ENCODE results near the gene RAB6C.
"Not testable (repeated sequence)": the region's sequence is repeated elsewhere in the genome, so short reads cannot be mapped to it uniquely, and the experiment has no call there.

Gene RAB6C

DNA sequence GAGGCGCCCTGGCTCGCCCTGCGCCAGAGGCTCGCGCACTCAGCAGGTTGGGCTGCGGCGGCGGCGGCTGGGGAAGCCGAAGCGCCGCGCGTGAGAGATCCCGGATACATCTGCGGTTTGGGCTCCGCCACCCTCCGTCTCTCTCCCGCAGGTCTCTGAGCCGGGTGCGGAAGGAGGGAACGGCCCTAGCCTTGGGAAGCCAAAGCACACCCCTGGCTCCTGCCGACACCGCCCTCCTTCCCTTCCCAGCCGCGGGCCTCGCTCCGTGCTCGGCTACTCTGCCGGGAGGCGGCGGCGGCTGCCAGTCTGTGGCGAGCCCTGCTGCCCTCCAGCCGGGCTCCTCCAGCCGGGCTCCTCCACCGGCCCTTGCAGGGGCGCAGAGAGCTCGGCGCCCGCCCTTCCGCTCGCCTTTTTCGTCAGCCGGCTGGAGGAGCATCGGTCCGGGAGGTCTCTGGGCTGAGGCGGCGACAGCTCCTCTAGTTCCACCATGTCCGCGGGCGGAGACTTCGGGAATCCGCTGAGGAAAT lies at the start of gene RAB6C:
RAB6C (plus strand) TSS at position 38 of the 527 bp plus-strand sequence; CDS start at position 488, 450 bp downstream.
- DNase-seq = not testable (repeated sequence)

DNA sequence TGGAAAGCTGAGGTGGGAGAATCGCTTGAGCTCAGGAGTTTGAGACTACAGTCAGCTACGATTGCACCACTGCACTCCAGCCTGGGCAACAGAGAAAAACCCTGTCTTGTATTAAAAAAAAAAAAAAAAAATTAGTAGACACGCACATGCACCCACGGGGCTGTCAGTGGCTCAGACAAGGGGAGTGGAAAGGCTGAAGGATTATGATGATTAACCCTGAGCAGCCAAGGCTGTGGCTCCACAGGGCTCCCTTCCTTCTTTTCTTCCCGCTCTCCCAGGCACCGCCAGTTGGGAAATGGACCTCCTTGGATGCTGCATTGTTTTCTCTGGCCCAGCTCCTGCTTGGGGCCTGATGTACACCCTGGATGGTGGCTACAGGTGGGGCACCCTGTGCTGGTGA lies 49.0 kb upstream of the RAB6C start:
- DNase-seq = no peak

DNA sequence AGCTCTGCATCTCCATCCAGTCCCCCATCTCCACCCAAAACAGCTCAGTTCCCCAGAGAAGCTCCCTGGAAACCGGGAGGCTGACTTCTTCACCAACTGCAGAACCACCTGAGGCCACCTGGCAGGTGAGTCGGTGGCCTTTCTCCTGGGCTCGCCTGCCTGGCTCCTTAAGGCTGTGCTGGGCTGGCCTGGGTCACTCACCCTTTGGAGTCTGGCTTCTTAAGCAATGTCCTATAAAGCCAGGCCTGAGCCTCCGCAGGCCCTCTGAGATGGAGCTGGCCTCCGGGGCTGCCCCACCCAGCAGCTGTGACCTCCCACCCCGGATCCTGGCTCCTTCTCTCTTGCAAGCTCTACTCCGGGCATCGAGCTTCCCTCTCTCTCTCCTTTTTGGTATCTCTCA lies 46.1 kb upstream of the RAB6C start:
- DNase-seq = not testable (repeated sequence)

DNA sequence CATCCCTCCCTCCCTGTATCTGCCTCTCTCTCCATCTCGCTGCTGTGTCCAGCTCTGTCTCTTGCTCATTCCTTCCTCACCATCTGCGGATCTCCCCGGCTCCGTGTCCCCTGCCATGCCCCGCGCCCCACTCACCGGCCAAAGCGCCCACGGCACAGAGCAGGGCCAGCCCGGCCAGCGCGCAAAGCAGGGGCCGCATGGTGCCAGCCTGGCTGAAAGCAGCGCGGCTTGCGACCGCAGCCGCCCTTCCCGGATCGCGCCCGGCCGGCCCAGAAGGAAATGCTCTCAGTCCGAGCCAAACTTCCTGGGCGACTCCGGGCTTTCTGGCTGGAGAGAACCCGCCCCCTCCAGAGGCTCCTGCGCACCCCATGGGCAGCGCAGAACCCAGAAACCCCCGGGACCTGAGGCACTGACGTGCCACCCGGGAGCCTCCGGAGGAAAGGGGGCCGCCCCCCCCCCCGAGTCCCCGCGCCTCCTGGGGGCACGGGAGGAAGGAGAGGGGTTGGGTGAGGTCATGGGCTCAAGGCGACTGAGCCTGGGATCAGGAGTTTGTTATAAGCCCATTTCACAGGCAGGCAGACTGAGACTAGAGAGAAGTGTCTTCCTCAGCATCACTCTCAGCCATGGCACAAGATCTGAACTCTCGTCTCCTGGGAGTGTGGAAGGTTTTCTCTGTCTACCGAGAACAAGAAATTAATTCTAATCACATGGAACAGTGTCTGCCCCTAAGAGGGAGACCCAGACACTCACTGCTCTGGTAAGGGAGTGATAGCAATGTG lies 45.2 kb upstream of the RAB6C start:
- DNase-seq = no peak

GRCh38 chr2:129935118-129935517 lies 44.3 kb upstream of the RAB6C start:
- no peak for DNase-seq

DNA sequence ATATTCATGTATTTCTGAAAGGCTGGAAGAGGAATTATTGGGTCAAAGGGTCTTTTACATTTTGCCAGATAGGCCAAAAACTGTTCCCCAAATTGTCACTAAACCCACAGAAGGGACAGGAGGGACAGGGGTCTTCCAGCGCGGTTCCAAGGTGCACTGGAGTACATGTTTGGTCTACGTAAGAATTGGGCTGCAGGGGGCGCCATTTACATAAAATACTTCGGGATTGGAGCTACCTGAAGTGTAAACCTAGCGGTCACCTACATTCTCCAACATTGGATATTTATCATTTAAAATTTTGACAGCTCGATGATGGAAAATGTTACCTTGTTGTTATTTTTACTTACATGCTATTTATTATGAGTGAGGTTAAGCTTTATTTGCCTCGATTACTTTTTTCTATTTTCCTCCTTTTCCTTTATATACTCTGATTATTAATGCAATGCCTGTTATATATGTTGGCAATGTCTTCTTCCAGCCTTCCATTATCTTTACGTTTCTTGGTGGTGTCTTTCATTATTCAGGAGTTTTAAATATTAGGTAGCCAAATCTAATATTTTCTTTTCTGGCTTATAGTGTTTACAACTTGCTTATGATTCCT lies 43.0 kb upstream of the RAB6C start:
- no peak for DNase-seq

- DNase-seq = not testable (repeated sequence)
Observed at GRCh38 chr2:129938850-129939471, 40.5 kb upstream of the RAB6C start.

GRCh38 chr2:129943456-129943855 lies 36.0 kb upstream of the RAB6C start:
- not testable (repeated sequence) for DNase-seq

DNA sequence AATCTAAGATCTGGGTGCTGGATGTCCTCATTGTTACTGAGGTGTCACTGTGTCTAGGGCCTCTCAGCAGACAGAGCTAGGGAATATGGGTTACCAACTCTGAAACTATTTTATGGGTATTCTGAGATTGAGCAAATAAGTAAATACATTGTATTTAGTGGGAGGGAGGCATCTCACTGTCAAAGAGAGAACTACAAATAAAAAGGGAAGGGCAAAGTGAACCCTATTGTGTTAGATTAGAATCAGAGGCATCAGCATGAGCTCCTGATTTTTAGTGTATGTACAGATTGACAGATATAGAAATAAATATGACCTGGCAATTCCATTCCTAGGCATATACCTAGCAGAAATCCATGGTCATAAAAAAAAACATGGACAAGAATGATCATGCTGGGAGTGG lies 33.9 kb upstream of the RAB6C start:
- no peak for DNase-seq

DNA sequence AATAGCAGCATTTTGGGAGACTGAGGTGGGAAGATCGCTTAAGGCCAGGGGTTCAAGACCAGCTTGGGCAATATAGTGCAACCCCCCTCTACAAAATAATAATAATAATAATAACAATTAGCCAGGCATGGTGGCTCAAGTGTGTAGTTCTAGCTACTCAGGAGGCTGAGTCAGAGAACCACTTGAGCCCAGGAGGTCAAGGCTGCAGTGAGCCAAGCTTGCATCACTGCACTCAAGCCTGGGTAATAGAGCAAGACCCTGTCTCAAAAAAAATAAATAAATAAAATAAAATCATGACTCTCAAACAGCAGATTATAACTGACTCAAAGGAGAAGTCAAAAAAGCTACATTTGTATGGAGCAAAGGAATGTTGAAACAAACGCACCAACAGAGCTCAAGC lies 31.8 kb upstream of the RAB6C start:
- DNase-seq = not testable (repeated sequence)

DNA sequence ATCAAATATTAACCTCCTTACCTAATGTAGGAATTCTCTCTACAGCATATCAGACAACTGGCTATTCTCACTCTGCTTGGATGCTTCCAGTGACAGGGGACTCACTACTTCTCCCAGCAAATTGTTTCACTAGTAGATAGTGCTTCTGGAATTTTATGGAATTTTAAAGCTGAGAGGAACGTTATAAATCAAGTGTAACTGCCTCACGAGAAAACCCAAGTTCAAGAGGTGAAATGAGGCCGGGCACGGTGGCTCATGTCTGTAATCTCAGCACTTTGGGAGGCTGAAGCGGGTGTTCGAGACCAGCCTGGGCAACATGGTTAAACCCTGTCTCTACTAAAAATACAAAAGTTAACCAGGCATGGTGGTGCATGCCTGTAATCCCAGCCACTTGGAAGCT lies 23.3 kb upstream of the RAB6C start:
- DNase-seq = not testable (repeated sequence)

DNA sequence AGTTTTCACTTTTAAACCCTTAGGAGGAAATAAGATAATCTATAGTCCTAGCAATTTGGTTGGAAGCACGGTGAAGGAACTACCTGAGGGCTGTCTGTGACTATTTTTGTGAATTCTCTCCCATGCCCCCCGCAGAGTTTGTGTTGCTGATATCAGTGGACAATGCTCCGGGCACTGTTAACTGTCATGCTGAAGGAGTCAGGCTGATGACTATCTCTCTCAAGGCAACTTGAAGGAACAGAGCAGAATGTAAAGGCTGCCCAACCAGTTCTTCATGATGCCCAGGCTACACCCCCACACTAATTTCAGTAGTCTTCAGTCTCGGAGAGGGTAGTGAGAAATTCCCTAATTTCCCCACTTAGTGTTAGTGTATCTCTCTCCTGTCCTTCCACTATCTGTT lies 21.6 kb upstream of the RAB6C start:
- no peak for DNase-seq

DNA sequence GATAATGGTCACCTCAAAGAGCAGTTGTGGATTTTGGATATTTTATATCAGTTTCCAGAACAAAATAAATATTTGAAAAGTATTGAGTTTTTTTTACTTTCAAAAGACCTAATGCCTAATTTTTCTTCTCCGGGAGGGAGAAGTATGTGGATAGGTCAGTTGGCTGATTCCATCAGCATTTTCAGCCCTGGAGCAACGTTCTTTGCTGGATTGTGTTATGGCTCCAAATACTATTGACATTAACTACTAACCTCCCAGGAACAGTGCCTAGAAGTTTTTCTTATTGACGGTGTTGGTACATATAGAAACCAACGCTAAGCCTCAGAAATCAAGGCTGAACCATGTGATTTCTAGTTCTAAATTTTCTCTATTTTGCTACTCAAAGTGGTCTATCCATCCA lies 20.7 kb upstream of the RAB6C start:
- not testable (repeated sequence) for DNase-seq

DNA sequence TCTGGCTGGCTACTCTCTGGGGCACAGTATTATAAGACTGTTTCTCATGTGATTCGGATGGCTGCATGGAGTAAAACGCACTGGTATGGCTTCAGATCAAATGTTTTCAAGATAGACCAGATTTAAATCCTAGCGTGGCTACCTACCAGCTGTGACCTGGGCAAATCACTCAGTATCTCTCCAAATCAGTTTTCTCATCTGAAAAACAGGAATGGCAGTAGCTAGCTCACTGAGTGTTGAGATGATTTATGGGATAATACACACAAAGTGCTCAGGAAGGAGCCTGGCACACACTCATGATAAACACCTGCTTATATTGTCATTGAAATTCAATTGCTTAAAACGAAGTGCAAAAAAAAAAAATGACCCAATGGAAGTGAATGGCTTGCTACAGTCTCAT lies 10.9 kb upstream of the RAB6C start:
- not testable (repeated sequence) for DNase-seq

DNA sequence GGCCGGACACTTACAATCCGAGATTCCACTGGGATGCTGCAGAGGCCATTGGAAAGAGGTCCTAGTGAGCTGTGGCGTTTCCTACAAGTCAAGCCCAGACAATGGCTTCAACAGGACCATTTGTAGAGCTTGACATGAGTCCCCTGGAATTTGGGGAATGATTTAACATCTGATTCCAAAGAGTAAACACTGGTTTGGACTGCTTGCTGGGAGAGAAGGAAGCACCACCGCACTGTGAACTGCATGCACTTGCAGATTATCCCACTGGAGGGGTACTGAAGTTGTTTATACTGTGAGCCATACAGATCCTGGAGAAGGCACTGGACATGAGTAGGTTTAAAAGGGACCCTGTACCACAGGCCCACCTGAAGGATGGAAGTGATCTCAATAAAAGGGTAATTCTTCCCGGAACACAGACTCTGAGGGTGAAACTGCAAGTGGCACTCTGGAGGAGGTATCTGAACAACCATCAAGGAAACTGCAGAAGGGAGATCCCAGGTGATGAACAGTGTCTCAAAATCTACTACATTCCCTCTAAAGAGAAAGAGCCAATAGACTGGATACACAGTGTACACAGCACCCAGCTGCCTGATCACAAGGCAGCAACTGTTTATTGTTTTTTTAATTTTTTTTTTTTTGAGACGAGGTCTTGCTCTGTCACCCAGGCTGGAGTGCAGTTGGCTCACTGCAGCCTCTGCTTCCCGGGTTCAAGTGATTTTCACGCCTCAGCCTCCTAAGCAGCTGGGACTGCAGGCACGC lies 4.3 kb upstream of the RAB6C start:
- DNase-seq = no peak

- not testable (repeated sequence) for DNase-seq
Observed at GRCh38 chr2:129976969-129977368, 2.5 kb upstream of the RAB6C start.

DNA sequence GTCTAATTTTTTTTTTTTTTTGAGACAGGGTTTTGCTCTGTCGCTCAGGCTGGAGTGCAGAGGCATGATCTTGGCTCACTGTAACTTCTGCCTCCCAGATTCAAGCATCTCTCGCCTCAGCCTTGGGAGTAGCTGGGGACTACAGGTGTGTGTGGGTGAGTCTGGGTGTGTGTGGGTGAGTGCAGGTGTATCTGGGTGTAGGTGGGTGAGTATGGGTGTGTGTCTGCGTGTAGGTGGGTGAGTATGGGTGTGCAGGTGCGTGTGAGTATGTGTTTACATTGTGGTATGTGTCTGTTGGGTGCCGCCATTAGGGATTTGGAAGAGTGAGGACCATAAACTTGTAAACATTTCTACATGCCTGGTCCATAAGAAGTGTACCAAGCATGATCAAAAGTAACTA lies 1.5 kb upstream of the RAB6C start:
- DNase-seq = no peak

DNA sequence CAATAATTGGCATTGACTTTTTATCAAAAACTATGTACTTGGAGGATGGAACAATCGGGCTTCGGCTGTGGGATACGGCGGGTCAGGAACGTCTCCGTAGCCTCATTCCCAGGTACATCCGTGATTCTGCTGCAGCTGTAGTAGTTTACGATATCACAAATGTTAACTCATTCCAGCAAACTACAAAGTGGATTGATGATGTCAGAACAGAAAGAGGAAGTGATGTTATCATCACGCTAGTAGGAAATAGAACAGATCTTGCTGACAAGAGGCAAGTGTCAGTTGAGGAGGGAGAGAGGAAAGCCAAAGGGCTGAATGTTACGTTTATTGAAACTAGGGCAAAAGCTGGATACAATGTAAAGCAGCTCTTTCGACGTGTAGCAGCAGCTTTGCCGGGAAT lies 780 bp downstream of the RAB6C start:
- not testable (repeated sequence) for DNase-seq

DNA sequence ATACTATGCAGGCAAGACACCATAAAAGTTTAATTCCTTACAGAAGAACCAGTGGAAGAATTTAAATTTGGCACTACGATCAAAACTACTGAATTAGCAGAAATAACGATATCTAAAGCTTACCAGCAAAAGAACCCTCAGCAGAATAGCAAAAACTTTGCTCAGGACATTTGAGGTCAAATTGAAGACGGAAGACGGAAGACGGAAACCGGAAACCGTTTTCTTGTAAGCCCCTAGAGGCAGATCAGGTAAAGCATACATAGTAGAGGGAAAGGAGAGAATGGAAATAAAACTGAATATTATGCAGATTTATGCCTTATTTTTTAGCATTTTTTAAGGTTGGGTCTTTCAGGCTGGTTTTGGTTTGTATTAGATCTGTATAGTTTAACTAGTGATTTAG lies 2.2 kb downstream of the RAB6C start:
- not testable (repeated sequence) for DNase-seq

GRCh38 chr2:129984426-129984825 lies 5.0 kb downstream of the RAB6C start:
- no peak for DNase-seq

GRCh38 chr2:129992415-129993006 lies 13.0 kb downstream of the RAB6C start:
- DNase-seq = not testable (repeated sequence)

- DNase-seq = not testable (repeated sequence)
Observed at GRCh38 chr2:129993151-129993550, 13.7 kb downstream of the RAB6C start.

All from bone marrow (tissue), 2 donors.